Measurements from ENCODE around the gene APC2.

DNA sequence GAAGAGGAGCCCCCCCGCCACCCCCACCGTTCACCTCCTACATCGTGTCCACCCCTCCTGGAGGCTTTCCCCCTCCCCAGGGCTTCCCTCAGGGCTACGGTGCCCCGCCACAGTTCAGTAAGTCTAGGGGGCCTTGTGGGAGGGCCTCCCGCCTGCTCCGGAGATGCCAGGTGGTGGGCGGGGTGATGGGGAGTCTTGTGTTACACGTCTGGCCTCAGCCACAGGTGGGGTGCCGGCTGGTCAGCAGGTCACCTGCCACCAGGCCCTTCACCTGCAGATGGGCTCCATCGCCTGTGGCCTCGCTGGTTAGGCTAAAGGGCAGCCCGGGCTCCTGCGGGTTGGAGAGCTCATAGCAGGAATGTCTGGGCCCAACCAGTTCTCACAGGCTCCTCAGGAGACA, 19.7 kb upstream of the APC2 start:
- TF ChIP-seq, protein P1, sequence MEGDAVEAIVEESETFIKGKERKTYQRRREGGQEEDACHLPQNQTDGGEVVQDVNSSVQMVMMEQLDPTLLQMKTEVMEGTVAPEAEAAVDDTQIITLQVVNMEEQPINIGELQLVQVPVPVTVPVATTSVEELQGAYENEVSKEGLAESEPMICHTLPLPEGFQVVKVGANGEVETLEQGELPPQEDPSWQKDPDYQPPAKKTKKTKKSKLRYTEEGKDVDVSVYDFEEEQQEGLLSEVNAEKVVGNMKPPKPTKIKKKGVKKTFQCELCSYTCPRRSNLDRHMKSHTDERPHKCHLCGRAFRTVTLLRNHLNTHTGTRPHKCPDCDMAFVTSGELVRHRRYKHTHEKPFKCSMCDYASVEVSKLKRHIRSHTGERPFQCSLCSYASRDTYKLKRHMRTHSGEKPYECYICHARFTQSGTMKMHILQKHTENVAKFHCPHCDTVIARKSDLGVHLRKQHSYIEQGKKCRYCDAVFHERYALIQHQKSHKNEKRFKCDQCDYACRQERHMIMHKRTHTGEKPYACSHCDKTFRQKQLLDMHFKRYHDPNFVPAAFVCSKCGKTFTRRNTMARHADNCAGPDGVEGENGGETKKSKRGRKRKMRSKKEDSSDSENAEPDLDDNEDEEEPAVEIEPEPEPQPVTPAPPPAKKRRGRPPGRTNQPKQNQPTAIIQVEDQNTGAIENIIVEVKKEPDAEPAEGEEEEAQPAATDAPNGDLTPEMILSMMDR (IDR thresholded peaks at IDR 0.05; ENCODE audit: low read depth, low read length, poor library complexity, severe bottlenecking), result no peak
- no peak for TF ChIP-seq EZH2phosphoT487 (IDR thresholded peaks at IDR 0.05; ENCODE audit: borderline replicate concordance, low read length)

Measured in DOHH2 (cell line).